Stomach smooth muscle (tissue), 2 donors: ENCODE measurements around the gene MOB2.
"Not testable (repeated sequence)": the region's sequence is repeated elsewhere in the genome, so short reads cannot be mapped to it uniquely, and the experiment has no call there.

ENCODE experiments used
- H3K27ac ChIP-seq: one replicate; pipeline ENCODE4 v1.7.0; 2013; ENCODE audit warnings: mild to moderate bottlenecking, low read length, inconsistent platforms
- H3K27me3 ChIP-seq, 2 donors: one replicate each; pipeline ENCODE4 v1.7.0; 2013; ENCODE audit warnings: low read length in 2 of 2; ENCODE audit not compliant: insufficient read depth in 2 of 2, control insufficient read depth in 1 of 2
- H3K36me3 ChIP-seq, 2 donors: one replicate each; pipeline ENCODE4 v1.7.0; 2013; ENCODE audit warnings: low read length in 2 of 2; ENCODE audit not compliant: control insufficient read depth in 2 of 2, insufficient read depth in 2 of 2
- H3K4me1 ChIP-seq: one replicate; pipeline ENCODE4 v1.7.0; 2013; ENCODE audit warnings: low read length; ENCODE audit not compliant: control insufficient read depth, insufficient read depth
- H3K4me3 ChIP-seq, 2 donors: one replicate each; pipeline ENCODE4 v1.7.0; 2013; ENCODE audit warnings: low read length in 2 of 2
- H3K9ac ChIP-seq, 2 donors: one replicate each; pipeline ENCODE4 v1.7.0; 2013; ENCODE audit warnings: low read length in 2 of 2, mild to moderate bottlenecking in 1 of 2
- H3K9me3 ChIP-seq, 2 donors: one replicate each; pipeline ENCODE4 v1.7.0; 2013; ENCODE audit warnings: low read length in 2 of 2; ENCODE audit not compliant: control insufficient read depth in 2 of 2
- donor health status: healthy.
- donor health status: Pancreatic carcinoma.

MOB2 gene

GRCh38 chr11:1510351-1510750, 23.8 kb upstream of the MOB2 start:
- H3K27ac ChIP-seq, H3K27me3 ChIP-seq, H3K9ac ChIP-seq, H3K36me3 ChIP-seq, H3K4me3 ChIP-seq, H3K9me3 ChIP-seq: not testable (repeated sequence)
- H3K4me1 ChIP-seq, result peaks cover 46% of the 10 kb centered on the region

- peaks cover 40% of the 10 kb centered on the region for H3K4me1 ChIP-seq
- H3K9ac ChIP-seq, result no peak overlapping the region
- no peak overlapping the region for H3K4me3 ChIP-seq
- H3K9me3 ChIP-seq, result no peaks in the 10 kb centered on the region
- no peaks in the 10 kb centered on the region for H3K36me3 ChIP-seq
- H3K27ac ChIP-seq, result no peak overlapping the region
- no peaks in the 10 kb centered on the region for H3K27me3 ChIP-seq
Observed at GRCh38 chr11:1509626-1510255, 23.2 kb upstream of the MOB2 start.

GRCh38 chr11:1508986-1509385, 22.4 kb upstream of the MOB2 start:
- no peak overlapping the region for H3K4me3 ChIP-seq
- peaks cover 39% of the 10 kb centered on the region for H3K4me1 ChIP-seq
- H3K27ac ChIP-seq, result no peak overlapping the region
- H3K9me3 ChIP-seq, result no peaks in the 10 kb centered on the region
- H3K27me3 ChIP-seq, result no peaks in the 10 kb centered on the region
- H3K36me3 ChIP-seq, result no peaks in the 10 kb centered on the region
- H3K9ac ChIP-seq, result no peak overlapping the region

- H3K9me3 ChIP-seq, result no peaks in the 10 kb centered on the region
- no peak overlapping the region for H3K27ac ChIP-seq
- H3K9ac ChIP-seq, result no peak overlapping the region
- peaks cover 39% of the 10 kb centered on the region for H3K4me1 ChIP-seq
- H3K4me3 ChIP-seq, result no peak overlapping the region
- H3K36me3 ChIP-seq, result no peaks in the 10 kb centered on the region
- no peaks in the 10 kb centered on the region for H3K27me3 ChIP-seq
Observed at GRCh38 chr11:1508491-1508891, 21.9 kb upstream of the MOB2 start.

GRCh38 chr11:1507381-1508140, 21.0 kb upstream of the MOB2 start:
- H3K4me1 ChIP-seq, result peaks cover 46% of the 10 kb centered on the region
- H3K36me3 ChIP-seq, result no peaks in the 10 kb centered on the region
- no peak overlapping the region for H3K27ac ChIP-seq
- no peak overlapping the region for H3K9ac ChIP-seq
- no peaks in the 10 kb centered on the region for H3K27me3 ChIP-seq
- H3K9me3 ChIP-seq, result no peaks in the 10 kb centered on the region
- H3K4me3 ChIP-seq, result no peak overlapping the region

- Histone ChIP-seq H3K4me1 (peaks cover 52% of the 10 kb centered on the region), H3K27ac (peak overlapping the region; percentile 11), H3K9me3 (no peaks in the 10 kb centered on the region), H3K9ac (no peak overlapping the region), H3K36me3 (no peaks in the 10 kb centered on the region), H3K4me3 (no peak overlapping the region), H3K27me3 (no peaks in the 10 kb centered on the region)
Observed at GRCh38 chr11:1506981-1507380, 20.4 kb upstream of the MOB2 start.

GRCh38 chr11:1505480-1505879, 18.9 kb upstream of the MOB2 start:
- Histone ChIP-seq H3K4me1 (peaks cover 60% of the 10 kb centered on the region), H3K4me3 (no peak overlapping the region), H3K27me3 (no peaks in the 10 kb centered on the region), H3K36me3 (no peaks in the 10 kb centered on the region), H3K9me3 (no peaks in the 10 kb centered on the region), H3K27ac (no peak overlapping the region), H3K9ac (no peak overlapping the region)

GRCh38 chr11:1504581-1505290, 18.2 kb upstream of the MOB2 start:
- Histone ChIP-seq H3K27ac (no peak overlapping the region), H3K9me3 (no peaks in the 10 kb centered on the region), H3K9ac (no peak overlapping the region), H3K4me3 (no peak overlapping the region), H3K27me3 (no peaks in the 10 kb centered on the region), H3K4me1 (peaks cover 60% of the 10 kb centered on the region), H3K36me3 (no peaks in the 10 kb centered on the region)

GRCh38 chr11:1504138-1504537, 17.6 kb upstream of the MOB2 start:
- Histone ChIP-seq H3K4me3 (no peak overlapping the region), H3K27ac (peak overlapping the region; percentile 41), H3K4me1 (peaks cover 58% of the 10 kb centered on the region), H3K27me3 (no peaks in the 10 kb centered on the region), H3K36me3 (peaks cover 2% of the 10 kb centered on the region in 2 donors), H3K9ac (no peak overlapping the region), H3K9me3 (no peaks in the 10 kb centered on the region)

- no peak overlapping the region for H3K4me3 ChIP-seq
- peaks cover 57% of the 10 kb centered on the region for H3K4me1 ChIP-seq
- H3K36me3 ChIP-seq, result peaks cover 3% of the 10 kb centered on the region in 2 donors
- H3K27me3 ChIP-seq, result no peaks in the 10 kb centered on the region
- H3K9me3 ChIP-seq, result no peaks in the 10 kb centered on the region
- peak overlapping the region in 1 of 2 donors; percentile 14 for H3K9ac ChIP-seq
- peak overlapping the region; percentile 41 for H3K27ac ChIP-seq
Observed at GRCh38 chr11:1503708-1504104, 17.1 kb upstream of the MOB2 start.
